GM23338 (cell line): Measurements from ENCODE around the gene MAPK4. TPM values are rescaled to one million over a fixed set of nuclear protein-coding genes. Genes with fewer than 3 reads are reported as not detected.

Experiments used
- ATAC-seq: fragments of 200-7000 bp; cut with Tn5 transposase; 3 replicates; pipeline ENCODE4 v1.9.1; 2020
- DNase-seq: peaks from one replicate; pipeline ENCODE4 v3.0.0-alpha.2; 2015; ENCODE audit warnings: low spot score
- H2AFZ ChIP-seq: fragments of 200-600 bp; sonication (generic); 2 replicates; pipeline ENCODE4 v1.8.0; 2016; ENCODE audit warnings: antibody characterized with exemption, mild to moderate bottlenecking, moderate library complexity
- H3F3A ChIP-seq: fragments of 200-600 bp; sonication (generic); replicated peaks from 2 replicates; pipeline ENCODE4 v1.8.0; 2017; ENCODE audit warnings: antibody characterized with exemption, mixed run types, low read depth
- H3K27ac ChIP-seq: fragments of 200-600 bp; sonication (generic); 2 replicates; pipeline ENCODE4 v1.6.1; 2016; ENCODE audit warnings: low read depth
- H3K27me3 ChIP-seq: fragments of 200-600 bp; sonication (generic); 2 replicates; pipeline ENCODE4 v1.8.0; 2016; ENCODE audit warnings: mild to moderate bottlenecking, mixed run types, moderate library complexity; ENCODE audit not compliant: insufficient read depth
- H3K36me3 ChIP-seq: fragments of 200-600 bp; sonication (generic); 2 replicates; pipeline ENCODE4 v1.8.0; 2016; ENCODE audit warnings: mild to moderate bottlenecking; ENCODE audit not compliant: insufficient read depth
- H3K4me1 ChIP-seq: fragments of 200-600 bp; sonication (generic); 2 replicates; pipeline ENCODE4 v1.8.0; 2016; ENCODE audit warnings: mild to moderate bottlenecking, moderate library complexity; ENCODE audit not compliant: insufficient read depth
- H3K4me2 ChIP-seq: fragments of 200-600 bp; sonication (generic); 2 replicates; pipeline ENCODE4 v1.7.1; 2017; ENCODE audit warnings: mixed run types
- H3K4me3 ChIP-seq: fragments of 200-600 bp; sonication (generic); 2 replicates; pipeline ENCODE4 v1.6.1; 2016; ENCODE audit warnings: mixed run types
- H3K79me2 ChIP-seq: fragments of 200-600 bp; sonication (generic); replicated peaks from 2 replicates; pipeline ENCODE4 v1.8.0; 2017; ENCODE audit warnings: mild to moderate bottlenecking; ENCODE audit not compliant: insufficient read depth
- H3K9me2 ChIP-seq: fragments of 200-600 bp; sonication (generic); 2 replicates; pipeline ENCODE4 v1.8.0; 2017; ENCODE audit not compliant: insufficient read depth
- H4K20me1 ChIP-seq: fragments of 200-600 bp; sonication (generic); replicated peaks from 2 replicates; pipeline ENCODE4 v1.8.0; 2017; ENCODE audit warnings: mild to moderate bottlenecking; ENCODE audit not compliant: insufficient read depth
- H3K27ac Mint-ChIP-seq: 2 replicates; pipeline ENCODE4 v1.8.0; 2020; ENCODE audit warnings: inconsistent platforms, mild to moderate bottlenecking, moderate library complexity, mixed read lengths
- H3K27me3 Mint-ChIP-seq: 3 replicates; pipeline ENCODE4 v1.8.0; 2022; ENCODE audit warnings: low read depth, mild to moderate bottlenecking, moderate library complexity, mixed read lengths, inconsistent platforms; ENCODE audit not compliant: insufficient read depth, poor library complexity
- H3K36me3 Mint-ChIP-seq: 3 replicates; pipeline ENCODE4 v1.8.0; 2021; ENCODE audit warnings: low read depth, mild to moderate bottlenecking, inconsistent platforms, moderate library complexity, mixed read lengths
- H3K4me1 Mint-ChIP-seq: 3 replicates; pipeline ENCODE4 v1.8.0; 2020; ENCODE audit warnings: mild to moderate bottlenecking, inconsistent platforms, mixed read lengths
- H3K4me3 Mint-ChIP-seq: 3 replicates; pipeline ENCODE4 v1.8.0; 2021; ENCODE audit warnings: moderate library complexity, mild to moderate bottlenecking, inconsistent platforms, mixed read lengths
- H3K9me3 Mint-ChIP-seq: 3 replicates; pipeline ENCODE4 v1.8.0; 2020; ENCODE audit warnings: moderate library complexity, mild to moderate bottlenecking, inconsistent platforms, mixed read lengths
- EZH2 ChIP-seq: fragments of 200-600 bp; sonication (generic); IDR thresholded peaks from one replicate; pipeline ENCODE4 v1.8.0; 2017; ENCODE audit warnings: antibody characterized with exemption, mild to moderate bottlenecking, low read depth; ENCODE audit not compliant: unreplicated experiment
- EZH2phosphoT487 ChIP-seq: fragments of 200-600 bp; sonication (generic); IDR thresholded peaks from one replicate; pipeline ENCODE4 v1.8.1; 2018; ENCODE audit warnings: antibody characterized with exemption; ENCODE audit not compliant: unreplicated experiment
- STAT1 ChIP-seq: IDR thresholded peaks from one replicate; pipeline ENCODE4 v1.6.1; 2016; ENCODE audit warnings: antibody characterized with exemption; ENCODE audit not compliant: unreplicated experiment
- ZNF331 ChIP-seq: fragments of 250-450 bp; sonication (Bioruptor Pico); IDR thresholded peaks from 2 replicates; pipeline ENCODE4 v1.5.0; 2020; ENCODE audit warnings: low read depth, mild to moderate bottlenecking, moderate library complexity
- polyA plus RNA-seq: library from polyadenylated mRNA; unstranded; fragments of >200 nt; fragmentation: Nextera tagmentation; extraction: Ambion mirVana; gene quantifications from 2 replicates; pipeline ENCODE4 v1.2.1, GENCODE V29; 2016
- total RNA-seq: library from RNA; depleted of rRNA; stranded (reverse); fragments of >200 nt; shearing (Covaris generic); gene quantifications from 2 replicates; pipeline ENCODE4 v1.2.3, GENCODE V29; 2014
- TF ChIP-seq, protein P1 (sequence below): fragments of 250-450 bp; sonication (Bioruptor Pico); IDR thresholded peaks from 2 replicates; pipeline ENCODE4 v1.5.0; 2020; ENCODE audit warnings: mild to moderate bottlenecking, moderate library complexity
- TF ChIP-seq, protein P2 (sequence below), 2 experiments: fragments of 200-600 bp in 1 of 2; sonication (generic) in 1 of 2; conservative IDR thresholded peaks; 2 replicates each; pipeline versions ENCODE4 v1.5.1 to v1.6.1; 2016 to 2017; ENCODE audit warnings: antibody characterized with exemption in 2 of 2, low read depth in 2 of 2, mild to moderate bottlenecking in 2 of 2, moderate library complexity in 1 of 2

The MAPK4 gene
- total and polyA plus RNA-seq, 2 experiments from 2014 or later, result 1.3 to 4.4 TPM

DNA sequence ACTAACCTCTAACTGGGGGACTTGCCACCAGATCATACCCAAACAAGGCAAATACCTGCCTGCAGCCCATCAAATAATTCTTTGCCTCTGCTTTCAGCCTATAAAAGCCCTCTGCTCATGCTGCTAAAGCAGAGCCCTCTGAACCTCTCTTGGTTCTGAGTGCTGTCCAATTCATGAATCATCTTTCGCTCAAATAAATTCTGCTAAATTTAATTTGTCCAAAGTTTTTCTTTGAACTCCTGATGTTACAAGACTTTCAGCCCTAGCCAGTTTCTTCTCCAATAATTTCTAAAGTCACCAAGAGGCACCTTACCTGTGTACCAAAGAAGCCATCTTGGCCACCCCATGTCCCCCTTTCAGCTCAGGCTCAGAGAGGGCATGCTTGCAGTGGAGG lies 188.0 kb downstream of the MAPK4 start (continued):
- TF ChIP-seq, protein P1, sequence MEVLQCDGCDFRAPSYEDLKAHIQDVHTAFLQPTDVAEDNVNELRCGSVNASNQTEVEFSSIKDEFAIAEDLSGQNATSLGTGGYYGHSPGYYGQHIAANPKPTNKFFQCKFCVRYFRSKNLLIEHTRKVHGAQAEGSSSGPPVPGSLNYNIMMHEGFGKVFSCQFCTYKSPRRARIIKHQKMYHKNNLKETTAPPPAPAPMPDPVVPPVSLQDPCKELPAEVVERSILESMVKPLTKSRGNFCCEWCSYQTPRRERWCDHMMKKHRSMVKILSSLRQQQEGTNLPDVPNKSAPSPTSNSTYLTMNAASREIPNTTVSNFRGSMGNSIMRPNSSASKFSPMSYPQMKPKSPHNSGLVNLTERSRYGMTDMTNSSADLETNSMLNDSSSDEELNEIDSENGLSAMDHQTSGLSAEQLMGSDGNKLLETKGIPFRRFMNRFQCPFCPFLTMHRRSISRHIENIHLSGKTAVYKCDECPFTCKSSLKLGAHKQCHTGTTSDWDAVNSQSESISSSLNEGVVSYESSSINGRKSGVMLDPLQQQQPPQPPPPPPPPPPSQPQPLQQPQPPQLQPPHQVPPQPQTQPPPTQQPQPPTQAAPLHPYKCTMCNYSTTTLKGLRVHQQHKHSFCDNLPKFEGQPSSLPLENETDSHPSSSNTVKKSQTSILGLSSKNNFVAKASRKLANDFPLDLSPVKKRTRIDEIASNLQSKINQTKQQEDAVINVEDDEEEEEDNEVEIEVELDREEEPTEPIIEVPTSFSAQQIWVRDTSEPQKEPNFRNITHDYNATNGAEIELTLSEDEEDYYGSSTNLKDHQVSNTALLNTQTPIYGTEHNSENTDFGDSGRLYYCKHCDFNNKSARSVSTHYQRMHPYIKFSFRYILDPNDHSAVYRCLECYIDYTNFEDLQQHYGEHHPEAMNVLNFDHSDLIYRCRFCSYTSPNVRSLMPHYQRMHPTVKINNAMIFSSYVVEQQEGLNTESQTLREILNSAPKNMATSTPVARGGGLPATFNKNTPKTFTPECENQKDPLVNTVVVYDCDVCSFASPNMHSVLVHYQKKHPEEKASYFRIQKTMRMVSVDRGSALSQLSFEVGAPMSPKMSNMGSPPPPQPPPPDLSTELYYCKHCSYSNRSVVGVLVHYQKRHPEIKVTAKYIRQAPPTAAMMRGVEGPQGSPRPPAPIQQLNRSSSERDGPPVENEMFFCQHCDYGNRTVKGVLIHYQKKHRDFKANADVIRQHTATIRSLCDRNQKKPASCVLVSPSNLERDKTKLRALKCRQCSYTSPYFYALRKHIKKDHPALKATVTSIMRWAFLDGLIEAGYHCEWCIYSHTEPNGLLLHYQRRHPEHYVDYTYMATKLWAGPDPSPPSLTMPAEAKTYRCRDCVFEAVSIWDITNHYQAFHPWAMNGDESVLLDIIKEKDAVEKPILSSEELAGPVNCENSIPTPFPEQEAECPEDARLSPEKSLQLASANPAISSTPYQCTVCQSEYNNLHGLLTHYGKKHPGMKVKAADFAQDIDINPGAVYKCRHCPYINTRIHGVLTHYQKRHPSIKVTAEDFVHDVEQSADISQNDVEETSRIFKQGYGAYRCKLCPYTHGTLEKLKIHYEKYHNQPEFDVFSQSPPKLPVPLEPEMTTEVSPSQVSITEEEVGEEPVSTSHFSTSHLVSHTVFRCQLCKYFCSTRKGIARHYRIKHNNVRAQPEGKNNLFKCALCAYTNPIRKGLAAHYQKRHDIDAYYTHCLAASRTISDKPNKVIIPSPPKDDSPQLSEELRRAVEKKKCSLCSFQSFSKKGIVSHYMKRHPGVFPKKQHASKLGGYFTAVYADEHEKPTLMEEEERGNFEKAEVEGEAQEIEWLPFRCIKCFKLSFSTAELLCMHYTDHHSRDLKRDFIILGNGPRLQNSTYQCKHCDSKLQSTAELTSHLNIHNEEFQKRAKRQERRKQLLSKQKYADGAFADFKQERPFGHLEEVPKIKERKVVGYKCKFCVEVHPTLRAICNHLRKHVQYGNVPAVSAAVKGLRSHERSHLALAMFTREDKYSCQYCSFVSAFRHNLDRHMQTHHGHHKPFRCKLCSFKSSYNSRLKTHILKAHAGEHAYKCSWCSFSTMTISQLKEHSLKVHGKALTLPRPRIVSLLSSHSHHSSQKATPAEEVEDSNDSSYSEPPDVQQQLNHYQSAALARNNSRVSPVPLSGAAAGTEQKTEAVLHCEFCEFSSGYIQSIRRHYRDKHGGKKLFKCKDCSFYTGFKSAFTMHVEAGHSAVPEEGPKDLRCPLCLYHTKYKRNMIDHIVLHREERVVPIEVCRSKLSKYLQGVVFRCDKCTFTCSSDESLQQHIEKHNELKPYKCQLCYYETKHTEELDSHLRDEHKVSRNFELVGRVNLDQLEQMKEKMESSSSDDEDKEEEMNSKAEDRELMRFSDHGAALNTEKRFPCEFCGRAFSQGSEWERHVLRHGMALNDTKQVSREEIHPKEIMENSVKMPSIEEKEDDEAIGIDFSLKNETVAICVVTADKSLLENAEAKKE (CRISPR knock-in tag), result no peak
- TF ChIP-seq, protein P2, sequence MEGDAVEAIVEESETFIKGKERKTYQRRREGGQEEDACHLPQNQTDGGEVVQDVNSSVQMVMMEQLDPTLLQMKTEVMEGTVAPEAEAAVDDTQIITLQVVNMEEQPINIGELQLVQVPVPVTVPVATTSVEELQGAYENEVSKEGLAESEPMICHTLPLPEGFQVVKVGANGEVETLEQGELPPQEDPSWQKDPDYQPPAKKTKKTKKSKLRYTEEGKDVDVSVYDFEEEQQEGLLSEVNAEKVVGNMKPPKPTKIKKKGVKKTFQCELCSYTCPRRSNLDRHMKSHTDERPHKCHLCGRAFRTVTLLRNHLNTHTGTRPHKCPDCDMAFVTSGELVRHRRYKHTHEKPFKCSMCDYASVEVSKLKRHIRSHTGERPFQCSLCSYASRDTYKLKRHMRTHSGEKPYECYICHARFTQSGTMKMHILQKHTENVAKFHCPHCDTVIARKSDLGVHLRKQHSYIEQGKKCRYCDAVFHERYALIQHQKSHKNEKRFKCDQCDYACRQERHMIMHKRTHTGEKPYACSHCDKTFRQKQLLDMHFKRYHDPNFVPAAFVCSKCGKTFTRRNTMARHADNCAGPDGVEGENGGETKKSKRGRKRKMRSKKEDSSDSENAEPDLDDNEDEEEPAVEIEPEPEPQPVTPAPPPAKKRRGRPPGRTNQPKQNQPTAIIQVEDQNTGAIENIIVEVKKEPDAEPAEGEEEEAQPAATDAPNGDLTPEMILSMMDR (conservative IDR thresholded peaks at IDR 0.05; ENCODE audit: low read depth in 2 of 2), result no peak
- TF ChIP-seq STAT1 (no peak), EZH2phosphoT487 (no peak)

DNA sequence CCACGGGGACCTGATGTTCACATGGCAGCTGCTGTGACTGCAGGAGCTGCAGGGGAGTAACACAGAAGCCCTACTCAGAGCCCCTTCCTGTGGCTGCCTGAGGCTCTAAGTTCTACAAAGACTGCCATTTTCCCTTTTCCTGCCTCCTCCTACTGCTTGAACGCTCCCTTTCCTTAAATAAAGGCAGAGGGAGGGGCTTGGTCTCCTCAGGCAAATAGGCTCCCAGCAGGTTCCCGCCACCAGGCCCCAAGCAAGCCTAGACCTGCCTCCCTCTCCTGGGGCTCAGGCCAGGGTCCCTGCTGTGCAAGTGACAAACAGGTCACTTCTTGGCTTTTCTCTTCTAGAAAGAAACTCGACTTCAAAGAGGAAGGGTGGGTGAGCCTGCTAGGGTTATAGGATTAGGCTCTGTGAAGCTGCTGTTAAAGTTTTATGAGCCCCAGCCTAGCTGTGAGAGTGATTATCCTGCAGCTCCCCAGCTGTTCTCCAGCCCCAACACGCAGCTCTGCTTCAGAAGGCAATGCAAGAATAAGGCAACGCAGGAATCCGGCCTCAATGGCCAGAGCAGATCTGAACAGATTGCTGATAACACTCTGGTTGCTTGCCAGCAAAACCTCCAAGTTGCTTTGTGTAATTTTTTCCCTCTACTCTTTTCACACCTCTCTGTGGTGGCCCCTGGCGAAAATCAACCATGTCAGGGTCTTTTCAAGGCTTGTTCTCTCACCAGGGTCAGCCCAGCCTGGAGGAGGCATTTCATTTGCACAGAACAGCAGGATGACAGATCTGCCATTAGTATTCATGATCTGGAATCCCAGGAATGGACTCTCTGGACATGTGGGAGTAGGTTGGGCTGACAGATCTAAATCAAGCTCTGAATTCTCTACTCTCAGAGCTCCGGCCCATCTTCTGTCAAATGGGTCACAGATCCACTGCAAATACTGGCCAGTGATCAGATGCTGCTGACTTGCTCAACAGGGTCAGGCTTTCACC lies 188.6 kb downstream of the MAPK4 start:
- peaks cover 13% of the 10 kb centered on the region for H3K9me3 Mint-ChIP-seq
- ATAC-seq (peak; percentile 93), DNase-seq (peak; percentile 31)
- peaks cover 10% of the 10 kb centered on the region for H3K4me1 ChIP-seq
- H2AFZ ChIP-seq, result peak overlapping the region; percentile 89
- H3K36me3 ChIP-seq, result no peaks in the 10 kb centered on the region
- peaks cover 17% of the 10 kb centered on the region for H3K36me3 Mint-ChIP-seq
- H3K27ac ChIP-seq, result no peak overlapping the region
- peaks cover 10% of the 10 kb centered on the region for H3K27me3 Mint-ChIP-seq
- peak overlapping the region; percentile 62 for H3K4me2 ChIP-seq
- H3F3A ChIP-seq, result no peaks in the 10 kb centered on the region
- H3K27ac Mint-ChIP-seq, result no peak overlapping the region
- H3K9me2 ChIP-seq, result peaks cover 12% of the 10 kb centered on the region
- H3K27me3 ChIP-seq, result no peaks in the 10 kb centered on the region
- peaks cover 19% of the 10 kb centered on the region for H3K4me1 Mint-ChIP-seq
- no peak overlapping the region for H3K4me3 Mint-ChIP-seq
- no peak overlapping the region for H3K4me3 ChIP-seq
- H4K20me1 ChIP-seq, result no peaks in the 10 kb centered on the region
- no peaks in the 10 kb centered on the region for H3K79me2 ChIP-seq
- TF ChIP-seq ZNF331 (no peak), STAT1 (no peak), EZH2 (no peak)
